ENCODE results near the gene CNTFR. TPM values are rescaled to one million over a fixed set of nuclear protein-coding genes. Genes with fewer than 3 reads are reported as not detected.

CNTFR gene
- total and polyA plus RNA-seq, 10 of the 15 experiments (the other 5 are each of a cell fraction or from before 2014, with no cell fraction given): not detected

GRCh38 chr9:34576597-34577399, 12.7 kb downstream of the CNTFR start:
- in situ Hi-C loops (cut with MboI): no loop called here
- H4K20me1 ChIP-seq (ENCODE audit: control insufficient read depth, insufficient read depth): peaks cover 3% of the 10 kb centered on the region
- ChIA-PET RAD21 (ENCODE audit: unreplicated experiment) (no interaction called here), SMC1A (ENCODE audit: uncharacterized antibody, unreplicated experiment) (no interaction called here), CTCF (interaction anchor here (1.6 kb wide), 1 partner anchor 173 kb away, joined by 5 read pairs; no protein-coding TSS in a partner anchor), POLR2A (no interaction called here)
- no peaks in the 10 kb centered on the region for H3K4me1 ChIP-seq (ENCODE audit: control insufficient read depth, insufficient read depth, low read length)
- ATAC-seq: no peak
- TF ChIP-seq, protein P1, sequence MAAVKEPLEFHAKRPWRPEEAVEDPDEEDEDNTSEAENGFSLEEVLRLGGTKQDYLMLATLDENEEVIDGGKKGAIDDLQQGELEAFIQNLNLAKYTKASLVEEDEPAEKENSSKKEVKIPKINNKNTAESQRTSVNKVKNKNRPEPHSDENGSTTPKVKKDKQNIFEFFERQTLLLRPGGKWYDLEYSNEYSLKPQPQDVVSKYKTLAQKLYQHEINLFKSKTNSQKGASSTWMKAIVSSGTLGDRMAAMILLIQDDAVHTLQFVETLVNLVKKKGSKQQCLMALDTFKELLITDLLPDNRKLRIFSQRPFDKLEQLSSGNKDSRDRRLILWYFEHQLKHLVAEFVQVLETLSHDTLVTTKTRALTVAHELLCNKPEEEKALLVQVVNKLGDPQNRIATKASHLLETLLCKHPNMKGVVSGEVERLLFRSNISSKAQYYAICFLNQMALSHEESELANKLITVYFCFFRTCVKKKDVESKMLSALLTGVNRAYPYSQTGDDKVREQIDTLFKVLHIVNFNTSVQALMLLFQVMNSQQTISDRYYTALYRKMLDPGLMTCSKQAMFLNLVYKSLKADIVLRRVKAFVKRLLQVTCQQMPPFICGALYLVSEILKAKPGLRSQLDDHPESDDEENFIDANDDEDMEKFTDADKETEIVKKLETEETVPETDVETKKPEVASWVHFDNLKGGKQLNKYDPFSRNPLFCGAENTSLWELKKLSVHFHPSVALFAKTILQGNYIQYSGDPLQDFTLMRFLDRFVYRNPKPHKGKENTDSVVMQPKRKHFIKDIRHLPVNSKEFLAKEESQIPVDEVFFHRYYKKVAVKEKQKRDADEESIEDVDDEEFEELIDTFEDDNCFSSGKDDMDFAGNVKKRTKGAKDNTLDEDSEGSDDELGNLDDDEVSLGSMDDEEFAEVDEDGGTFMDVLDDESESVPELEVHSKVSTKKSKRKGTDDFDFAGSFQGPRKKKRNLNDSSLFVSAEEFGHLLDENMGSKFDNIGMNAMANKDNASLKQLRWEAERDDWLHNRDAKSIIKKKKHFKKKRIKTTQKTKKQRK (IDR thresholded peaks at IDR 0.05; ENCODE audit: low read depth, low read length): no peak
- TF ChIP-seq ZNF24 (IDR thresholded peaks at IDR 0.05): no peak
- TF ChIP-seq HSF1 (IDR thresholded peaks at IDR 0.05; ENCODE audit: low read depth, low read length): no peak
- no peak for TF ChIP-seq CBFB (IDR thresholded peaks at IDR 0.05; ENCODE audit: low read depth)
- no peak for TF ChIP-seq SPI1 (IDR thresholded peaks at IDR 0.05; ENCODE audit: borderline replicate concordance, insufficient read depth, low read depth, low read length)
- TF ChIP-seq IKZF2 (IDR thresholded peaks at IDR 0.05): no peak
- no peak for TF ChIP-seq SP1 (IDR thresholded peaks at IDR 0.05; ENCODE audit: low read depth, low read length)
- TF ChIP-seq POU2F2 (IDR thresholded peaks at IDR 0.05; ENCODE audit: borderline replicate concordance, low read depth, low read length): no peak
- TF ChIP-seq MEF2A (IDR thresholded peaks at IDR 0.05; ENCODE audit: insufficient read depth, low read depth, low read length): no peak
- TF ChIP-seq RELB (IDR thresholded peaks at IDR 0.05; ENCODE audit: low read depth): no peak
- no peak for TF ChIP-seq ZBTB11 (CRISPR knock-in tag; IDR thresholded peaks at IDR 0.05)
- TF ChIP-seq EED (IDR thresholded peaks at IDR 0.05; ENCODE audit: low read depth): no peak
- TF ChIP-seq MEF2B (IDR thresholded peaks at IDR 0.05; ENCODE audit: partially characterized antibody, poor library complexity, severe bottlenecking): no peak
- H3K9me3 ChIP-seq (replicated peaks; ENCODE audit: control insufficient read depth, insufficient read depth, low read length): no peaks in the 10 kb centered on the region
- no peak overlapping the region for H3K27ac ChIP-seq (ENCODE audit: control insufficient read depth, insufficient read depth)
- H3K27me3 ChIP-seq (replicated peaks in 1 of 2; ENCODE audit: control insufficient read depth in 2 of 2, insufficient read depth in 2 of 2, low read length in 1 of 2): peaks cover 15 to 21% of the 10 kb centered on the region in 2 experiments
- no peaks in the 10 kb centered on the region for H3K36me3 ChIP-seq (ENCODE audit: control insufficient read depth in 2 of 2, insufficient read depth in 2 of 2, low read length in 1 of 2)
- intact Hi-C loops (cut with micrococcal nuclease; ENCODE audit: unreplicated experiment): no loop called here
- H3K4me3 ChIP-seq: no peak overlapping the region
- no peak overlapping the region for H3K9ac ChIP-seq (ENCODE audit: control insufficient read depth, insufficient read depth, low read length)
- FAIRE-seq: no peak
- H3K4me2 ChIP-seq (ENCODE audit: control insufficient read depth, insufficient read depth): no peak overlapping the region
- H3K79me2 ChIP-seq (ENCODE audit: control insufficient read depth, insufficient read depth, low read length): no peaks in the 10 kb centered on the region
- H2AFZ ChIP-seq (ENCODE audit: control insufficient read depth, low read depth, low read length): no peak overlapping the region
- no peak for DNase-seq (ENCODE audit: low read depth, low spot score)
- WGBS (ENCODE audit: insufficient coverage, insufficient replicate concordance, low lambda C conversion rate, missing lambda C conversion rate): 65% methylated on average over 14 of the region's 14 CpGs
- BruUV-seq (replicated peaks): no TSS peak
